Activated T-cell treated with anti-CD3 and anti-CD28 coated beads, Interleukin-2, amount 50 U/mL, for 4 hours (primary cell): ENCODE data around the gene BHLHE23. TPM values are rescaled to one million over a fixed set of nuclear protein-coding genes. Genes with fewer than 3 reads are reported as not detected.

Source experiments
- ATAC-seq, 2 donors: fragments of 200-7000 bp; cut with Tn5 transposase; one replicate each; pipeline ENCODE4 v1.10.0; 2021
- DNase-seq: peaks from one replicate; pipeline ENCODE4 v3.0.0-alpha.2; 2020
- H3K27me3 Mint-ChIP-seq: one replicate; pipeline ENCODE4 v1.8.0; 2021; ENCODE audit warnings: low read depth, mixed read lengths
- H3K36me3 Mint-ChIP-seq: one replicate; pipeline ENCODE4 v1.8.0; 2022; ENCODE audit warnings: mixed read lengths; ENCODE audit not compliant: insufficient read depth
- H3K4me1 Mint-ChIP-seq: one replicate; pipeline ENCODE4 v1.8.0; 2021; ENCODE audit warnings: low read depth, mixed read lengths
- H3K4me3 Mint-ChIP-seq: one replicate; pipeline ENCODE4 v1.8.0; 2021; ENCODE audit warnings: mild to moderate bottlenecking, moderate library complexity, mixed read lengths
- H3K9me3 Mint-ChIP-seq: one replicate; pipeline ENCODE4 v1.8.0; 2021; ENCODE audit warnings: mixed read lengths
- total RNA-seq, 3 donors: library from RNA; stranded (reverse); gene quantifications; one replicate each; pipeline ENCODE4 v1.2.1, GENCODE V29; 2021

Gene BHLHE23
- total RNA-seq, 3 donors from 2014 or later: not detected

DNA sequence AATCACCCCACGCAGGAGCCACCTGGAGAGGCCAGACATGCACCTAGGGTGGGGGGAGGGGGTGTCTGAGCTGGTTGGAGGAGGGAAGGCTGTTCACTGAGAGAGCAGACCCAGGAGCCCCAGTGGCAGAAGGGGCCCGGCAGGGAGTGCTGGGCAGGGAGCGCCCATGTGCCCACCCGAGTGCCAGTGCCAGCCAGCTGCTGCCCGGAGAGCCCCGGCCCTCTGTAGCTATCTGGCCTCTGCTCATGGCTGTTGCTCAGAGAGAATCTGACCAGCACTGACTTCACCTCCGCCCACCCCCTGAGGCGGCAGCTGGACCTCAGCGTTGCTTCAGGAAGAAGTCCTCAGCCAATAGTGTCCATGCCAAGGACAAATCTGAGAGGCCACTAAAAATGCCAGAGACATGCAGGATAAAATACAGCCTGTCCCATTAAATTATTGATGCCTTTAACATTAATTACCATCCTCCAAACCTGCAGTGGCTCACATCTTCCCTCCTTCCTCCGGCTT is 31.5 kb downstream of the BHLHE23 start:
- peaks cover 38% of the 10 kb centered on the region for H3K4me1 Mint-ChIP-seq
- DNase-seq: no peak
- H3K4me3 Mint-ChIP-seq: no peak overlapping the region
- H3K27me3 Mint-ChIP-seq: peaks cover 57% of the 10 kb centered on the region
- H3K36me3 Mint-ChIP-seq: no peaks in the 10 kb centered on the region
- no peaks in the 10 kb centered on the region for H3K9me3 Mint-ChIP-seq
- ATAC-seq: no peak

DNA sequence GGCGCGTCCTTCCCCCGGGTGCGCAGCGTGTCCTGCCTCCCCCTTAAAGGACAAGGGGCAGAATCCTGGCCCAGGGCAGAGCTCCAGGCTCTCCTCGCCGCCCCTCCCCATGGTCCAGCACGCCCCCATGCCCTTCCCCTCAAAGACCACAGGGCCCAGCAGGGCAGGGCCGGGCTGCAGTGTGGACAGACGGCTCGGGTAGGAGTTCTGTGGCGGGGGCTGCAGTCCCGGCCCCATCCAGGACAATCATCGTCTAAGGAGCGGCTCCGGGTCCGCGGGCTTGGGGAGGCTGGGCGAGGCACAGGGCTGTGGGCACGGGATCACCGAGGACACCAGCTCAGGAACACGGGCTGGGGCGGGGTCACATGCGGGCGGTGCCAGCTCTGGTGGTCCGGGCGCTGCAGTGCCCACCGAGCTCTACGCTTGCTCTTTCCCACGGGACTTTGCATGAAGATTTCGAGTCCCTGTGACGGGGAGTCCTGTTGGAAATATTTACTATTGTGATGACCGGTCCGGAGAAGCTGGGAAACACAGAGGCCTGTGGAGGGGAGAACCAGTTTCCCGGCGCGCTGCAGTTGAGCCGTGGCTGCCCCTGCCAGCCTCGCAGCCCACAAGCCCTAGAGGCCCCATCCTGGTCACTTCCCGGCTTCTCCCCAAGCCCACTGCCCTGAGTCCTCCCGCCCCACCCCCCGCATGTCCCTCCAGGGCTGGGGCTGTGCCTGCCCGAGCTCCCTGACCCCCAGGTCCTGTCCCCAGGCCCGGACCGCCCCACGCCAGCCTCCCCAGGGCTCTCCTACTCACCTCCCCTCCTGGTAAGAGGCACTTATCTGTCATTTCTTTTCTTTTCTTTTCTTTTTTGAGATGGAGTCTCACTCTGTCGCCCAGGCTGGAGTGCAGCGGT is 33.7 kb downstream of the BHLHE23 start:
- Mint-ChIP-seq H3K9me3 (no peaks in the 10 kb centered on the region), H3K4me1 (peaks cover 23% of the 10 kb centered on the region), H3K36me3 (no peaks in the 10 kb centered on the region), H3K4me3 (no peak overlapping the region), H3K27me3 (peaks cover 45% of the 10 kb centered on the region)
- DNase-seq (no peak), ATAC-seq (peak; percentile 2 to 7)

DNA sequence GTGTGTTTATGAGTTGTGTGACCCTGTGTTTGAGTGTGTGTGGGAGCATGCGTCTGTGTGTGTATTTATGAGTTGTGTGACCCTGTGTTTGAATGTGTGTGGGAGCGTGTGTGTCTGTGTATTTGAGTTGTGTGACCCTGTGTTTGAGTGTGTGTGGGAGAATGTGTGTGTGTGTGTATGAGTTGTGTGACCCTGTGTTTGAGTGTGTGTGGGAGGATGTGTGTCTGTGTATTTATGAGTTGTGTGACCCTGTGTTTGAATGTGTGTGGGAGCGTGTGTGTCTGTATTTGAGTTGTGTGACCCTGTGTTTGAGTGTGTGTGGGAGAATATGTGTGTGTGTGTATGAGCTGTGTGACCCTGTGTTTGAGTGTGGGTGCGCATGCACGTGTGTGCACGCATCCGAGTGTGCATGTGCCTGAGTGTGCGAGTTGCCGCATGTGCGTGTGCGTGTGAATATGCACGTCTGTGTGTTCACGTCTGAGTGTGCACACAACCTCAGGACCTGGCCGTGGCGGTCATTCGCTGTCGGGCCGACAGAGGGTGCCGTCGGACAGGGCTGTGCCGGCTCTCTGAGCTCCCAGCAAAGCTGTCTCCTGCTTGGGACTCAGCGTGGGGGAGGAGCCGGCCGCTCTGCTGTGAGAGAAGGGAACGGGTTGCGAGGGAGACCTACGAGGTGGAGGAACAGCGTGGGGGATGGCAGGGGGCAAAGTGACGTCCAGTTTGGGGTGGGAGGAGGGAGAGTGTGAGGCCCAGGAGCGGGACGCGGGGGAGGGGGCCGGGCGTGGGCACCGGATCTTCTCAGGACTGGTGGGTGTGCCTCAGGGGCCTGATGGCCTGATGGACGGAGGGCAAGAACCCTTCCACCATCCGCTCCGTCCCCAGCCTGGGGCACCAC is 34.6 kb downstream of the BHLHE23 start:
- Mint-ChIP-seq H3K27me3 (peaks cover 43% of the 10 kb centered on the region), H3K4me1 (peaks cover 15% of the 10 kb centered on the region), H3K9me3 (no peaks in the 10 kb centered on the region), H3K36me3 (no peaks in the 10 kb centered on the region), H3K4me3 (peak overlapping the region; percentile 67)
- peak; percentile 85 for DNase-seq
- ATAC-seq: peak; percentile 97 to 98

DNA sequence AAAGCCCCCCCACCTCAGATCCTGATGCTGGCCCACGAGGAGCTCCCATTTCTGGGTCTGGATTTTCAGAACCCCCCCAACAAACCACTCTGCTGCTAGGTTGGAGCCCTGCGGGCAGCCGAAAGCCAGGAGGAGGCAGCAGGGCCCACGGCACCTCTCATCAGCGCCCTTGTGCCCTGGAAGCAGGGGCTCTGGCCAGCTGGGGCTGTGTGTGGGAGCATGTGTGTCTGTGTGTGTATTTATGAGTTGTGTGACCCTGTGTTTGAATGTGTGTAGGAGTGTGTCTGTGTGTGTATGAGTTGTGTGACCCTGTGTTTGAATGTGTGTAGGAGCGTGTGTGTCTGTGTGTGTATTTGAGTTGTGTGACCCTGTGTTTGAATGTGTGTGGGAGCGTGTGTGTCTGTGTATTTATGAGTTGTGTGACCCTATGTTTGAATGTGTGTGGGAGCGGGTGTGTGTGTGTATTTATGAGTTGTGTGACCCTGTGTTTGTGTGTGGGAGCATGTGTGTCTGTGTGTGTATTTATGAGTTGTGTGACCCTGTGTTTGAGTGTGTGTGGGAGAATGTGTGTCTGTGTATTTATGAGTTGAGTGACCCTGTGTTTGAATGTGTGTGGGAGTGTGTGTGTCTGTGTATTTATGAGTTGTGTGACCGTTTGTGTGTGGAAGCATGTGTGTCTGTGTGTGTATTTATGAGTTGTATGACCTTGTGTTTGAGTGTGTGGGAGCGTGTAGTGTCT is 35.4 kb downstream of the BHLHE23 start:
- no peak overlapping the region for H3K4me3 Mint-ChIP-seq
- DNase-seq: no peak
- no peak for ATAC-seq
- no peaks in the 10 kb centered on the region for H3K36me3 Mint-ChIP-seq
- peaks cover 41% of the 10 kb centered on the region for H3K27me3 Mint-ChIP-seq
- H3K4me1 Mint-ChIP-seq: peaks cover 13% of the 10 kb centered on the region
- no peaks in the 10 kb centered on the region for H3K9me3 Mint-ChIP-seq

DNA sequence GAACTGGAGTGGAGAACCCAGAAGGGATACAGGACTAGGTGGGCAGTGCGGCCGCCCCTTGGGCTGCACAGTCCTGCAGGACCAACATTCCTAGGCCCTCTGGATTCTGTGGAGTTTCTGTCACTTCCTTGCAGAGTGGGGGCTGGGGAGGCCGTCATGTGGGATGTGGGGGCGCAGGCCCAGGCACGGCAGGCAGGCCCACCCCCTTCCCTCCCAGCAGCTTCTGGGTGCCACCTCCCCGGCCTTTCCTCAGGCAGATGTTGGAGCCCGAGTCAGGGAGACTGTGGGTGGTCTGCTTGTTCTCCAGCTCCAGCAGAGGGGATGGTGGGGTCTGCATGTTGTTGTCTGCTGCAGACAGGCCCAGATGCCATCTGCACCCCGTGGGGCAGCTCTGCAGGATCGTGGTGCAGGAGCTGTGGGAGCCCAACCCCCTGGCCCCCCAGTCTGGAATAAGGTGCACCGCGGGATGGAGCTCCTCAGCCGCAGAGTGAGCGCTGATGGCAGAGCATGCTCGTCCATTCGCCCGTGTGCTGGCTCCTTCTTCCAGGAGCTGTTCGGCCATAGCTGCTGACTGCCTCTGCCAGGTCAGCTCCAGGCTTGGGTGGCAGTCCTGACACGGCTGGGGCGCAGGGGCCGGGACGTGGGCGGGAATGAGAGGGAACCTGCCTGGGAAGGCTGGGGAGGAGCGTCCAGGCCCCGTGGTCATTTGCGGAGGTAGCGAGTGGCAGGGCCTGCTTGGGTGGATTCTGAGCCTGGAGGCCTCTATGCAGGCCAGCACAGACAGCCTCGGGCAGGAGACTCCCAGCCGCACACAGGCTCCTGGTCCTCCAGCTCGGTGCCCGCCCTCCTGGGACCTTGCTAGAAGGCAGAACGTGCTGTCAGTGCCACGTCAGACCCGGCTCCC is 36.2 kb downstream of the BHLHE23 start:
- H3K9me3 Mint-ChIP-seq: no peaks in the 10 kb centered on the region
- no peak overlapping the region for H3K4me3 Mint-ChIP-seq
- DNase-seq (no peak), ATAC-seq (no peak)
- no peaks in the 10 kb centered on the region for H3K36me3 Mint-ChIP-seq
- peaks cover 12% of the 10 kb centered on the region for H3K4me1 Mint-ChIP-seq
- H3K27me3 Mint-ChIP-seq: peaks cover 38% of the 10 kb centered on the region

DNA sequence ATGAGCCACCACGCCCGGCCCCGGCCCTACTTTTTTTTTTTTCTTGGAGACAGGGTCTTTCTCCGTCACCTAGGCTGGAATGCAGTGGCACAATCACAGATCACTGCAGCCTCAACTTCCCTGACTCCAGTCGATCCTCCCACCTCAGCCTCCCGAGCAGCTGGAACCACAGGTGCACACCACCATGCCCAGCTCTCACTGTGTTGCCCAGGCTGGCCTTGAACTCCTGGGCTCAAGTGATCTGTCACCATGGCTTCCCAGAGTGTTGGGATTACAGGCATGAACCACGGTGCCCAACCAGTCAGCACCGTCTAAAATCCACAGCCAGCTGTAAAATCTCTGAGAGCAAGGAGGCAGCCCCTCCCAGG is 36.8 kb downstream of the BHLHE23 start:
- ATAC-seq: no peak
- peaks cover 36% of the 10 kb centered on the region for H3K27me3 Mint-ChIP-seq
- peaks cover 12% of the 10 kb centered on the region for H3K4me1 Mint-ChIP-seq
- no peaks in the 10 kb centered on the region for H3K36me3 Mint-ChIP-seq
- no peak overlapping the region for H3K4me3 Mint-ChIP-seq
- no peak for DNase-seq
- no peaks in the 10 kb centered on the region for H3K9me3 Mint-ChIP-seq

DNA sequence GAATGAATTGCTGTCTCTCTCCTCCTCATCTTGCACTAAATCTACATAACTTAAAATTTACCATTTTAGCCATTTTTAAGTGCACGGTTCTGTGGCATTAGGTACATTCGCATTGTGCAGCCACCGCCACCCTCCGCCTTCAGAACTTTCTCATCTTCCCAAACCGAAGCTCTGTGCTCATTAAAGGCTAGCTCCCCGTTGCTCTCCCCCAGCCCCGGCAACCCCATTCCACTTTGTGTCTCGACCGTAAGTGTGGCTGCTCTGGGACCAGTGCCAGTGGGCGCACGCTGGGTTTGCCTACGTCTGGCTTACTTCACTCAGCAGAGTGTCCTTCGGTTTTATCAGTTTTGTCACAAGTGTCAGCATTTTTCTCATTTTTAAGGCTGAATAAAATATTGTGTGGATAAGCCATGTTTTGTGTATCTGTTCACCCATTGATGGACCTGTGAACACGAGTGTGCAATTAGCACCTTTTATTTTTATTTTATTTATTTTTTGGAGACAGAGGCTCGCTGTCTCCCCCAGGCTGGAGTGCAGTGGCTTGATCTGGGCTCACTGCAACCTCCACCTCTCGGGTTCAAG is 37.5 kb downstream of the BHLHE23 start:
- Mint-ChIP-seq H3K27me3 (peaks cover 29% of the 10 kb centered on the region), H3K4me1 (peaks cover 12% of the 10 kb centered on the region), H3K36me3 (no peaks in the 10 kb centered on the region), H3K4me3 (no peak overlapping the region), H3K9me3 (no peaks in the 10 kb centered on the region)
- ATAC-seq (no peak), DNase-seq (no peak)

DNA sequence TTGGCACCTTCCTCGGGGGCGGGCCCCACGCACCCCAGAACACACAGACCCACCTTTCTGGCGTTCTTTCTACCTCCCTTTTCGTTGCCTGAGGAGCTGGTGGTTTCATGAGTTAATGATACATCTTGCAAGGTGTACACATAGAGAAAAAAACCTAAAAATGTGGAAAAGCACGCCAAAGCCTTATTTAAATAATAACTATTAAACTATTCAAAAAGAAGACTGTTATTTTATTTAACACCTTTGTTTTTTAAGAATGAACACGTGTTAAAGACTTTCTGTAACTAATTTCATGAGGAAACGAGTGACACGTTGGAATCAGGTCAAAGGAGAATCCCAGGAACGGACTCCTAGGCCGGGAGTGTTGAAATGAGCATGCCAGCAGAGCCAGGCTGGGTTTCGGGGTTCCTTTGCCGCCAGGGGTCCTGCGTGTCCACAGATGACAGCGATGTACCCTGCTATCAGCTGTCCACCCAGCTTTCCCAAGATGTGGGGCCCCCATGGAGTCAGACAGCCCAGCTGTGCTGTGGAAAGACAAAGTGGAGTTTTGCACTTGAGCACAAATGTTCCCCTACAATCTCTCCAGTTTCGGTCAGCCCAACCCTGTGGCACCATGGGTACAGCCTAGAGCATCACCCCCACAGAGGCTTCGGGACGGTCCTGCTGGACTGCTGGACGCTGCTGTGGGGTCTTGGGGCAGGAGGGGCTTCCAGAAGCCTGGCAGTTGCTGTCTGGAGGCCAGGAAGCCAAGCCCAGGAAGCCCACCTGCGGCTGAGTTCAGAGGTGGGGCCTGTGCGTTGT is 38.2 kb downstream of the BHLHE23 start:
- no peak for DNase-seq
- Mint-ChIP-seq H3K9me3 (no peaks in the 10 kb centered on the region), H3K4me3 (no peak overlapping the region), H3K27me3 (peaks cover 22% of the 10 kb centered on the region), H3K4me1 (peaks cover 12% of the 10 kb centered on the region), H3K36me3 (no peaks in the 10 kb centered on the region)
- no peak for ATAC-seq

DNA sequence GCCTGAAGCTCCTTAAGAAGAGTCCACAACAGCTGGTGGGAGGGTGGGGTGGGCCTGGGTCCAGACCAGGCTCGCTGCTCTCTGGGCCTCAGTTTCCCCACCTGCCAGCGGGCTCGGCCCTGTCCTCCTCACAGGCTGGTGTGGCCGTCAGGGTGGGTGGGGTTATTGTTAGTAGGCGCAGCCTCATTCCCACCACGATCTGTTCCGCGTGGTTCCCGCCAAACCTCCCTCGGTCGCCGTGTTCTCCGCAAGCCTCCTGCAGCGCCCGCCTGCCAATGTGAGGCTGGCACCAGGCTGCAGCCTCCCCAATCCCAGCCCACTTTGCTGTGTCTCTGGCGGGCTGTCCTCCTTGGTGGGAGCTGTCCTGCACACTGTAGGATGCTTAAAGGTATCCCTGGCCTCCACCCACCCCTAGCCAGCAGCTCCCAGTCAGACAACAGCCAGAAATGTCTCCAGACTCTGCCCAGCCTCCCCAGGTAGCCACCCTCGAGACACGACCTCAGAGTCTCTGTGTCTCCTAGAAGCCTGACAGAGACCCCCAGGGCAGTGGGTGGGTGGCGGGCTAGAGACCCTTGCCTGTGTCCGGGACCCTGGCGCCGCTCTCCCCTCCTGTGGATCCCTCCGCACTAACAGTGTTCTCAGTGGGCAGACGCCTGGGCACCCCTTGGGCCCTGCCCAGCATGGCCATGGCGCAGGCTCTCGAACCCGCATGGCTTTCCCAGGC is 39.0 kb downstream of the BHLHE23 start:
- no peaks in the 10 kb centered on the region for H3K36me3 Mint-ChIP-seq
- no peaks in the 10 kb centered on the region for H3K9me3 Mint-ChIP-seq
- peaks cover 12% of the 10 kb centered on the region for H3K4me1 Mint-ChIP-seq
- ATAC-seq: no peak
- H3K27me3 Mint-ChIP-seq: peaks cover 18% of the 10 kb centered on the region
- no peak overlapping the region for H3K4me3 Mint-ChIP-seq
- DNase-seq: no peak

DNA sequence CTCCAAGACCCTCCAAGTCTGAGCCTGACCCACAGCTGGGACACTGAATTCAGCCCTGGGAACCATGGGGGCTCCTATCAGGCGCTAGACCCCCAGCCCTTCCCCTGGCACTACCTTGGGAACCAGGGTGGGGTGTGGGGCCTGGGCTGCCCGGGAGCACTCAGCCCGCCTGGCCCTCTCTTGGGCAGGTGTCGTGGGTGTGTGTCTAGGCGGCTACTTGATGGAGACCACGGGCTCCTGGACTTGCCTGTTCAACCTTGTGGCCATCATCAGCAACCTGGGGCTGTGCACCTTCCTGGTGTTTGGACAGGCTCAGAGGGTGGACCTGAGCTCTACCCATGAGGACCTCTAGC is 39.6 kb downstream of the BHLHE23 start:
- peaks cover 14% of the 10 kb centered on the region for H3K27me3 Mint-ChIP-seq
- peaks cover 8% of the 10 kb centered on the region for H3K4me1 Mint-ChIP-seq
- H3K4me3 Mint-ChIP-seq: no peak overlapping the region
- DNase-seq (no peak), ATAC-seq (no peak)
- no peaks in the 10 kb centered on the region for H3K9me3 Mint-ChIP-seq
- H3K36me3 Mint-ChIP-seq: no peaks in the 10 kb centered on the region

DNA sequence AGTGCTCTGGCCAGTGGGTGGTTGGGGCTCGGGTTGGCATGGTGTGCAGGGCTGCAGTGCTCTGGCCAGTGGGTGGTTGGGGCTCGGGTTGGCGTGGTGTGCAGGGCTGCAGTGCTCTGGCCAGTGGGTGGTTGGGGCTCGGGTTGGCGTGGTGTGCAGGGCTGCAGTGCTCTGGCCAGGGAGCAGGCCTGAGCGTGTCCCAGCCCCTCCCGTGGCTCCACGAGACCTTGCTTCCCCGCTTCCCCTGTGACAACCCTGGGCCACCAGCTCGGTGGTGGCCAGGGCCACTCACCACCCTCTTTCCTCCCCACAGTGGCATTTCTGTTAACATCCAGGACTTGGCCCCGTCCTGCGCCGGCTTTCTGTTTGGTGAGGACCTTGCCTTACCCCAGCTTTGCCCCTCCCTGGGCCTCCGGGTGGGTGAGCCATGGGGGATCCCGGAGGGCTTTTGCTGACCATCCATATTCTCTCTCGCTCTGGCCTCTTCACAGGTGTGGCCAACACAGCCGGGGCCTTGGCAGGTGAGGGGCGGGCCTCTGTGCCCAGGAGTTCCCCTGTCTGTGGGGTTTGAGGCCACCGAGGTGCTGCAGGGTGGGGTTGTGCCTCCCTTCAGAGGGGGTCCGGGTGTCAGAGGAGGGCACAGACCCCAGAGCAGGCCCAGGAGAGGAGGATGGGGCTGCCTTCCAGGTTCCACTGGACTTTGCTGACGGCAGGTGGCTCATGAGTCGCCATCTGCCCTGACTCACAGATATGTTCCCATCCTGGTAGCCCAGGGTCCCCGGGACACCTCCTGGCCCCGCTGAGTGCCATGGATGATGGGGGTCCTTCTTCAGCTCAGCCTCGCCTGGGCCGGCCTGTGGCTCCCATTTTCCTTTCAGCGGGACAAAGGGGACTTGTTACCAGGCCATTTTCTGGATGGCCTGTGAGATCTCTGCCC is 40.3 kb downstream of the BHLHE23 start:
- no peaks in the 10 kb centered on the region for H3K36me3 Mint-ChIP-seq
- DNase-seq (no peak), ATAC-seq (no peak)
- H3K4me3 Mint-ChIP-seq: no peak overlapping the region
- H3K4me1 Mint-ChIP-seq: peaks cover 2% of the 10 kb centered on the region
- no peaks in the 10 kb centered on the region for H3K9me3 Mint-ChIP-seq
- peaks cover 8% of the 10 kb centered on the region for H3K27me3 Mint-ChIP-seq
